M059J (cell line): ENCODE results near the gene SPRED1. TPM values are rescaled to one million over a fixed set of nuclear protein-coding genes. Genes with fewer than 3 reads are reported as not detected.
A peak's percentile ranks its signal among the peaks of the same experiment; 100 is the strongest.
"Not testable (repeated sequence)": the region's sequence is repeated elsewhere in the genome, so short reads cannot be mapped to it uniquely, and the experiment has no call there.

ENCODE experiments used
- DNase-seq: peaks from one replicate; pipeline ENCODE4 v3.0.0-alpha.2; 2012; ENCODE audit warnings: low read depth
- total RNA-seq: library from RNA; depleted of rRNA; stranded (reverse); fragments of >200 nt; shearing (Covaris generic); gene quantifications from 2 replicates; pipeline ENCODE4 v1.2.3, GENCODE V29; 2014

The SPRED1 gene
- total RNA-seq, 1 experiment from 2014 or later = 18.4 TPM

GRCh38 chr15:38231436-38231835, 21.2 kb upstream of the SPRED1 start:
- DNase-seq = no peak

DNA sequence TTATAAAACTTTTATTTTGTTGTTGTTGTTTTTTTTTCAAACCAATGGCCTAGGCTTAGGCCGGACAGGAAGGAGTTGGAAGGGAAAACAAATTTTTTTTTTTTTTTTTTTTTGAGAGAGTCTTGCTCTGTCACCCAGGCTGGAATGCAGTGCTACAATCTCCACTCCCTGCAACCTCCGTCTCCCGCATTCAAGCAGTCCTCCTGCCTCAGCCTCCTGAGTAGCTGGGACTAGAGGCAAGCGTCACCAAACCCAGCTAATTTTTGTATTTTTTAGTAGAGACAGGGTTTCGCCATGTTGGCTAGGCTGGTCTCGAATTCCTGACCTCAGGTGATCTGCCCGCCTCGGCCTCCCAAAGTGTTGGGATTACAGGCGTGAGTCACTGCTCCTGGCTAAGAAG, 15.6 kb upstream of the SPRED1 start:
- DNase-seq = not testable (repeated sequence)

DNA sequence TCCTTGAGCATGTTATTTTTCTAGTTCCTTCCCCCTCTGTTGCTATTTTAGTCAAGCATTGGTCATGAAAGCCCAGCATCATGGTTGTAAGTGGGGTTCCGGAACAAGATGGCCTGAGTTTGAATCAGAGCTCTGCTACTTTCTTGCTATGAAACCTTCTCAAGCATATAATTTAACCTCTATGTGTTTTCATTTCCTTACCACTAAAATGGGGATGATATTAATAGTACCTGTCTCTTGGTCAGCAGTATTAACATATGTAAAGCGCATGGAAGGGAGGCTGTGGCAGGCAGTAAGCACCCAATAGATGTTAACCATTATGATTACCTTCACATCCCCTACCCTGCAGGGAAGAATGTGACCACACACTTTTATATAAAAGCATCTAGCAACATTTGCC, 14.3 kb upstream of the SPRED1 start:
- no peak for DNase-seq

DNA sequence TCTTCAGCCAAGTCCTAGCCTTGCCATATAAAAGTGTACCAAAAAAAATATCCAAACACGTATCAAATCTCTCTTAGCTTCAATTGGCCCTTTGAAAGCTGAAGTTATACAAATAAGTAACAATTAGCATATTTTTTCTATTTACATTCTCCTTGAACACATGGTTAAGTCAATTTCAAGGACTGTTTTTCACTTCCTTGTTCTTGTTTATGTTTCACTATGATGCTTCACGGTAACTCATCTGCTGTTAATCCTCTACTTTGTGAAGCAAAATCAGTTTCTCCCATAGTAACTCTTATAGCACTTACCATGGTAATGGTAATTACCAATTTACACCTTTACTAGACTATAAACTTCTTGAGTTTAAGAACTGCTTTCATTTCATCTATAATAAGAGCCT, 10.6 kb upstream of the SPRED1 start:
- no peak for DNase-seq

GRCh38 chr15:38243278-38244055, 9.2 kb upstream of the SPRED1 start:
- no peak for DNase-seq

GRCh38 chr15:38247336-38247735, 5.3 kb upstream of the SPRED1 start:
- DNase-seq = no peak

DNA sequence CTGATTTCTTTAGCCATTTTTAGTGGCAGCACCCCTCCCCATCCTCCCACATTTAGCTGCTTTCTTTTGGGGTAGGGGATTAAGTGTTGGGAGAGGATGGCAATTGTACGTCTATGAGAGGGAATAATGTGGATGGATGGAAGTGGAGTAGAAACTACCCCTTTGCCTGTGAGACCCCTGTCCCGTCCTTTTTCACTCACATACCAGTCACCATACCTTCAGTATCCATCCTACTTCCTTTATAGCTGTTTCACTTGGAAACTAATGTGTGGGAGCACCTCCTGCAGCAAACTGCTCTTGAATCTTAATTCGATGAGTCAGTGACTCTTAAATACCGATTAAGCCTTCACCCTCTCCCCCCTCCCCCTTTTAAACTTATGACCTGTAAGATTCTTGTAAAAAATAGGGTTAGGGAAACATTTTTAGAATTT, 730 bp downstream of the SPRED1 start:
- DNase-seq = peak; percentile 85

DNA sequence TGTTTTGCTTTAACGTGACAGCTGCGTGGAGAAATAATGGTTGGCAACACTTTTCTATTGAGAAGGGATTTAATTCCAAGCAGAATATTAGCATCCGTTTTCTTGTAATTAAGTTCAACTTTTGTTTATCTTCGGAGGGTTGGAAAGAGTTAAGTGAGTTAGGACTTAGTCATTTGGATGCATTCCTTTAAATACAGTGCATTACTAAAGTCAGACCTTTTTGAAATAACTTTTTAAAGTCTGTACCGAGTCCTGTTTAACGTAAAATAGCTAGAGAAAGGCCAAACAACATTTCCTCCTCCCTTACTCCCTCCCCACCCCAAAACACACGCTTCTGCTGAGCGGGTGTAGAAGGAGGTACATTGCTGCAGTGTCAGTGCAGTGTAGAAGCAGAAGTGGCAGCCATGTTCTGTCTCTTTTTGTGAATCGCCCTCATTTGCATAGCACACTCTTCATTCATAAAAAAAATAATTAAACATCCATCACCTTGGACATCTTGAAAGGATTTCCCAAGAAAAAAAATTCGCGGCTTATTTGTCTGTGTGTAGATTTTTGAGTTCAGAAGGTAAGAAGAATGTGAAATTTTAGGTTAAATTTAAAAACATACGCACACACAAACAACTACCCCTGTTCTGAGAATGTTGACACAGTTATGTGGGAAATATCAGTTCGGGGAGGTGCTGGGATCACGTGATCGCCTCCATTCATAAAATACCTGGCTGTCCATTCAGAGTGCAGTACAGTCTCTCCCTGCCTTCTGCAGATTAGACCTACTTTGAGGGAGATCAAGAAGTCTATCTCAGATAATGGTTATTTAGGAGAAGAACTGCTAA, 1.6 kb downstream of the SPRED1 start:
- peak; percentile 71 for DNase-seq

GRCh38 chr15:38255690-38256089, 3.1 kb downstream of the SPRED1 start:
- DNase-seq = peak; percentile 9

GRCh38 chr15:38257676-38258075, 5.0 kb downstream of the SPRED1 start:
- no peak for DNase-seq

DNA sequence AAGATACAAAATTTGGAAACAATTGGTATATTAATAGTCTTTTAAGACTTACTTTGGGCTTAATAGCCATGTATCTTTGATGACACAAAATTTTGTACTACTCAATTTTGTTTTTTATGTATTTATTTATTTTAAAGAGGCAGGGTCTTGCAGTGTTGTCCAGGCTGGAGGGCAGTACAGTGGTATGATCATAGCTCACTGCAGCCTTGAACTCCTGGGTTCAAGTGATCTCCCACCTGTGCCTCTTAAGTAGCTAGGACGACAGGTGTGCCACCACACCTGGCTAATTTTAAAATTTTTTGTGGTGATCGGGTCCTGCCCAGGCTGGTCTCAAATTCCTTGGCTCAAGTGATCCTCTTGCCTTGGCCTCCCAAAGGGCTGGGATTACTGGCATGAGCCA, 6.5 kb downstream of the SPRED1 start:
- DNase-seq = no peak

DNA sequence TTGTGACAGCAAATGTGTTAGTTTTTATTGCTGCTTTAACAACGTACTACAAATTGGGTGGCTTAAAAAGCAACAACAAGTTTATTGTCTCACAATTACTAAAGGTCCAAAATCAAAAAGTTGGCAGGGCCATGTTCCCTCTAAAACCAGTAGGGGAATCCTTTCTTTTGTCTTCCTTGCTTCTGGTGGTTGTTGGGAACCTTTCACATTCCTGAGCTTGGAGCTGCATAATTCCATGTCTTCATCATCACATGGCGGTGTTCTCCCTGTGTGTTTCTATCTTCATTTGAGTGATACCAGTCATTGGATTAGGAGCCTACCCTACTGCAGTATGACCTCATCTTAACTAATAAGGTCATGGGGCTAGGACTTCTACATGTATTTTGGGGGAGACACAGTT, 7.4 kb downstream of the SPRED1 start:
- peak; percentile 45 for DNase-seq

GRCh38 chr15:38263251-38263650, 10.6 kb downstream of the SPRED1 start:
- DNase-seq = no peak

DNA sequence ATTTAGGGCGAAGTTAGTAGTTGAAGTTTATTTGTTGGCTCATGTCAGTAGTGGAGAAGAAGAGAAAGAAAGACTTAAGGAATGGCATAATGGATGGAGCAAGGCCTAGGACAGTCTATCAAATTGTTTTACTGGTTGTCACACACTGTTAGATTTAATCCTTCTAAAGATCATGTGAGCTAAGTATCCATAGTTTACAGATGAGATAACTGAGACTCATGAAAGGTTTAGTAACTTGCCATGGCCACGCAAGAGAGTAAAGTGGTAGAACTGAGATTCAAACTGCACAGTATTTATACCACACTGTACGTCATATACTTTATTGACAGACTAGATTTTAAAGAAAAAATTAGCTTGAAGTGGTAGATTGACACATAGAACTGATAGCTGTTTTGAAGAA, 11.4 kb downstream of the SPRED1 start:
- peak; percentile 74 for DNase-seq

DNA sequence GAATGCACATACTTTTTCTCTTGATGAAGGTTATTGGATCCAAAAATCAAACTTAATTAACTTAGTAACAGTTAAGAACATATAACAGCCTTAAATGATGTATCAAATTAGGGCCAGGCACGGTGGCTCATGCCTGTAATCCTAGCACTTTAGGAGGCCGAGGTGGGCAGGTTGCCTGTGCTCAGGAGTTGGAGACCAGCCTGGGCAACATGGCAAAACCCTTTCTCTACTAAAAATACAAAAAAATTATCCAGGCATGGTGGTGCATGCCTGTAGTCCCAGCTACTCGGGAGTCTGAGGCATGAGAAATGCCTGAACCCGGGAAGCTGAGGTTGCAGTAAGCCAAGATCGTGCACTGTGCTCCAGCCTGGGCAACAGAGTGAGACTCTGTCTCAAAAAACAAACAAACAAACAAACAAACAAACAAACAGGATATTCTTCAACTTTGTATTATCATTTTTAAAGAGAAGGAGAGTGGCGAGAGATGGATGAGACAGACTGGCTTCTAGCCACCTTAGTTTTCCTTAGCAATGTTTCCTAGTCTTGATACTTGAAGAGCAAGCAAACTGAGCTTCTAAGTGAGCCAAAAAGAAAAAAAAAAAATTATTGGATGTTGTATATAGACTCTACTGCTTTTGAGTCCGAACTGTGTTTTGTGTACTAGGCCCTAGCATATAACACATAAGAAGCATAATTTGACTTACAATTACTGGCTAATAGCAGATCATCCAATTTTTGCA, 13.8 kb downstream of the SPRED1 start:
- DNase-seq = peak; percentile 43

GRCh38 chr15:38267421-38268022, 14.9 kb downstream of the SPRED1 start:
- DNase-seq = peak; percentile 22

DNA sequence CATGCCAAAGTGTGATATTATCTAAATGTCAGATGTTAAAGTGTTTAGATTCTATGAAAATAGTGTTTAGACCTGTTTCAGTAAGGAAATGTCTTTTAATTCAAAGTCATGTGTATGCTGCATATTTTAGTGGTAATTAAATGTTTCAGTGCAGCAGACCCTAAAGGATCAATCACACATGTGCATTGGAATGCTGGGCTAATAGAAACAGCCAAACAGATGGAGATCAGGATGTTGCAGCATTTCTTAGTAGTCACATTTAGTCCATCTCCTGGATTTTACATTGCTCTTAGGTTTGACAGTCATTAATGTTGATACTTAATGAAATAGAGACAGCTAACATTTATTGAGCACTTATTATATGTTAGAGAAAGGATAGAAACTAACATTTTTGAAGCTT, 18.5 kb downstream of the SPRED1 start:
- no peak for DNase-seq

GRCh38 chr15:38271895-38272294, 19.3 kb downstream of the SPRED1 start:
- DNase-seq = no peak

DNA sequence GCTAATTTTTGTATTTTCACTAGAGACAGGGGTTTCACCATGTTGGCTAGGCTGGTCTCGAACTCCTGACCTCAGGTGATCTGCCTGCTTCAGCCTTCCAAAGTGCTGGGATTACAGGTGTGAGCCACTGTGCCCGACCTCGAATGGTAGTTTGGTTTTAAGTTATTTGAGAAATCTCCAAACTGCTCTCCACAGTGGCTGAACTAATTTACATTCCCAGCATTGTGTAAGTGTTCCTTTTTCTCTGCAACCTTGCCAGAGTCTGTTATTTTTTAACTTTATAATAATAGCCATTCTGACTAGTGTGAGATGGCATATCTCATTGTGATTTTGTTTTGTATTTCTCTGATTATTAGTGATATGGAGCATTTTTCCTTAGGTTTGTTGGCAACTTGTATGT, 19.8 kb downstream of the SPRED1 start:
- not testable (repeated sequence) for DNase-seq

DNA sequence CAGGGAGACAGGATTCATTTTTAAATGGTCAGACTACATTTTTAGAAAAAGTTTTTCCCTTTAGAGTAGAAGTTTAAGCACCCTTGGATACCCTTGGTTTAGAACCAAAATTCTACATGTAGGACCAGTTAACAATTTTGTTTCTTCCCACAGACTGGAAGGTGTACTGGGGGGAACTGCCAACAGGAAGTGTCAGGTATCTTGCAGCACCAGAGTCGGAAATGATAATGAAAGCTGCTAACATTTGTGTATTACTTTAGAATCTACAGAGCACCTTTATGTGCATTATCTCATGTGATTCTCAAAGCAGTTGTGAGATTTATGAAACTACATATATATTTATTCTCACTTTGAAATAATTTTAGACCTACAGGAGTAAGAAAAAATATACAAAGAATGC, 21.5 kb downstream of the SPRED1 start:
- no peak for DNase-seq

- DNase-seq = no peak
Measured at GRCh38 chr15:38275959-38276358, 23.3 kb downstream of the SPRED1 start.

GRCh38 chr15:38277281-38277680, 24.6 kb downstream of the SPRED1 start:
- DNase-seq = not testable (repeated sequence)
